Activated T-cell treated with anti-CD3 and anti-CD28 coated beads, Interleukin-2, amount 50 U/mL, for 4 hours (primary cell): ENCODE data around the gene TSPO2. TPM values are rescaled to one million over a fixed set of nuclear protein-coding genes. Genes with fewer than 3 reads are reported as not detected.

Experiments used
- ATAC-seq, 2 donors: fragments of 200-7000 bp; cut with Tn5 transposase; one replicate each; pipeline ENCODE4 v1.10.0; 2021
- DNase-seq: peaks from one replicate; pipeline ENCODE4 v3.0.0-alpha.2; 2020
- H3K27me3 Mint-ChIP-seq: one replicate; pipeline ENCODE4 v1.8.0; 2021; ENCODE audit warnings: low read depth, mixed read lengths
- H3K36me3 Mint-ChIP-seq: one replicate; pipeline ENCODE4 v1.8.0; 2022; ENCODE audit warnings: mixed read lengths; ENCODE audit not compliant: insufficient read depth
- H3K4me1 Mint-ChIP-seq: one replicate; pipeline ENCODE4 v1.8.0; 2021; ENCODE audit warnings: low read depth, mixed read lengths
- H3K4me3 Mint-ChIP-seq: one replicate; pipeline ENCODE4 v1.8.0; 2021; ENCODE audit warnings: mild to moderate bottlenecking, moderate library complexity, mixed read lengths
- H3K9me3 Mint-ChIP-seq: one replicate; pipeline ENCODE4 v1.8.0; 2021; ENCODE audit warnings: mixed read lengths
- total RNA-seq, 3 donors: library from RNA; stranded (reverse); gene quantifications; one replicate each; pipeline ENCODE4 v1.2.1, GENCODE V29; 2021

The TSPO2 gene
- total RNA-seq, 3 donors from 2014 or later = not detected

DNA sequence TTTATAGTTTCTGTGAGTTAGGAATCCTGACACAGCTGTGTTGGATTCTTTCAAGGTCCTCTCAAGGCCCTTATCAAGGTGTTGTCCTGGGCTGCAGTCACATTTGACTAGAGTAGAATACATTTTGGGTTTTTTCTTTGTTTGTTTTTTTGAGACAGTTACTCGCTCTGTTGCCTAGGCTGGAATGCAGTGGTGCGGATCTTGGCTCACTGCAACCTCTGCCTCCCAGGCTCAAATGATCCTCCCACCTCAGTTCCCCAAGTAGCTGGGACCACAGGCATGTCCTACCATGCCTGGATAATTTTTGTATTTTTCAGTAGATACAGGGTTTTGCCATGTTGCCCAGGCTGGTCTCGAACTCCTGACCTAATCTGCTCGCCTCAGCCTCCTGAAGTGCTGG is 46.2 kb downstream of the TSPO2 start:
- peaks cover 48% of the 10 kb centered on the region for H3K36me3 Mint-ChIP-seq
- no peak for DNase-seq
- no peaks in the 10 kb centered on the region for H3K9me3 Mint-ChIP-seq
- no peaks in the 10 kb centered on the region for H3K27me3 Mint-ChIP-seq
- peaks cover 6% of the 10 kb centered on the region for H3K4me1 Mint-ChIP-seq
- ATAC-seq = no peak
- no peak overlapping the region for H3K4me3 Mint-ChIP-seq

DNA sequence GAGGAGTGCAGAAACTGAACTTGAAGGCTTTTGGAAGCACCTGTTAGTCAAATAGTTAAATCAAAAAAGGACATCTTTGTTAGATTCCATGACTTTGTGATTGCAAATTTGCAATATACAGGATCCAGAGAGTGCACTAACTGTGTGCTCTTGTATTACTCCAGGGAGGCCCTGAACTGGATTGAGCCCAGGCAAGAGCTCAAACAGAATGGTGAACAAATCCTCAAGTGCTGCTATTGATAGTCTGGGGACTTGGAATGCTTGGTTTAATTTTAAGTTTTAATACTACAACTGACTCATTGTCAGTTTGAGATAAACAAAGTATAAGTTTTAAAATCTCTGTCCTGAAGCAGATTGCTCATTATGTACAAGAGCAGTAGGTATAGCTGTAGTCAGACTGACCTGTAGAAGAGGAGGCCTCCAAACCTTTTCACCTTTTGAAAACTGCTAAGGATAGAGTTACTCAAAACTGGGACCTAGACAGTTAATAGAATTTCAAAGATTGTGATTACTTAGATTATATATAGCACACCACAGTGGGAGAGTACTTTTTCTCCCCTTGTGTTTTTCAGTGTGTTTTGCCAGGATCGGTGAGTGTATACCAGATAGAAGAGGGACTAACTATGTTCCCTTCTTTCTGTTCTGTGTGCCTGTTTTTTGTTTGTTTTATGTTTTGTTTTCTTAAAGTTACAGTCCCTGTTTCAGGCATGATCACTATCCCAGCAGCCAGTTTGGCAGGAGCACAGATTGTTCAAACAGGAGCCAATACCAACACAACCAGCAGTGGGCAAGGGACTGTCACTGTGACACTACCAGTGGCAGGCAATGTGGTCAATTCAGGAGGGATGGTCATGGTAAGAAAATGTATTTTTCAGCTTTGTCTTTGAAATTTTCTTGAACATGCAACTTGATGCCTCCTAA is 48.8 kb downstream of the TSPO2 start:
- Mint-ChIP-seq H3K36me3 (peaks cover 49% of the 10 kb centered on the region), H3K27me3 (no peaks in the 10 kb centered on the region), H3K4me3 (no peak overlapping the region), H3K9me3 (no peaks in the 10 kb centered on the region), H3K4me1 (peaks cover 2% of the 10 kb centered on the region)
- DNase-seq = no peak
- no peak for ATAC-seq

DNA sequence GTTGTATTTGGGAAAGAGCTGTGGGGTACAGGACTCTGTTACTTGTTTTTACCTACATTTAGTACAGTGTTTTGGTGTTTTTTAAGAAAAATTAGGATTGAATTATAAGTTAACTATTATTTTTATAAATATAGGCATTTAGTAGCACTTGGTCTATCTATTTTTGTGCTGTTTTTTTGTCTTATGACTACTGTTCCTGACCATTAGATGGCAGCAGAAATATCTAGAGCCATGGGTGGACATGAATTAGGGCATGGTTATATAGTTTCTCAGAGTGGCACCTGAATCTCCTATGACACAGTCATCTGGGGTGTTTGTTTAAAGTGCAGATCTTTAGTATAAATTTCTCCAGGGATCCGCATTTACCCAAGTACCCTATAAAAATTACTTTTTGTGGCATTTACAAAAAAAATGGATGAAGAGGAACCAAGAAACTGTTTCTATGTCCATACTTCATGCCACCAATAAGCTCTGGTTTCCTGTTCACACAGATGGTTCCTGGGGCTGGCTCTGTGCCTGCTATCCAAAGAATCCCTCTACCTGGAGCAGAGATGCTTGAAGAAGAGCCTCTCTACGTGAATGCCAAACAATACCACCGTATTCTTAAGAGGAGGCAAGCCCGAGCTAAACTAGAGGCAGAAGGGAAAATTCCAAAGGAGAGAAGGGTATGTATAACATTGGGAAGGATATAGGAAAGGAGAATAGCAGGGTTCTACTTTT is 50.3 kb downstream of the TSPO2 start:
- peaks cover 59% of the 10 kb centered on the region for H3K36me3 Mint-ChIP-seq
- peaks cover 1% of the 10 kb centered on the region for H3K4me1 Mint-ChIP-seq
- H3K4me3 Mint-ChIP-seq = no peak overlapping the region
- DNase-seq (no peak), ATAC-seq (no peak)
- no peaks in the 10 kb centered on the region for H3K27me3 Mint-ChIP-seq
- no peaks in the 10 kb centered on the region for H3K9me3 Mint-ChIP-seq

DNA sequence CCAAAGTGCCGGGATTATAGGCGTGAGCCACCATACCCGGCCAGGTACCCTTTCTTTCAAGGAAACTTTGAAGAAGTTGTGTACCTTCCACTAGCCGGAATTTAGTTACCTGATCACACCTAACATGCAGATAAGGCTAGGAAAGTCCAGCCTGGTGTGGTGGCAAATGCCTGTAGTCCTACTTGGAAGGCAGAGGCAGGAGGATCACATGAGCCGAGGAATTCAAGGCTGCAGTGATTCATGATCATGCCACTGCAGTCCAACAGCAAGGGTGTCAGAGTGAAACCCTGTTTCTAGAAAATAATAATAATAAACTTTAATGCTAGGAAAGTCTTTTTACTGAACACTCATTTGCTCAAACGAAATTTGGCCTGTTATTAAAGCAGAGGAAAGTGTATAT is 51.5 kb downstream of the TSPO2 start:
- H3K27me3 Mint-ChIP-seq = no peaks in the 10 kb centered on the region
- no peak for ATAC-seq
- no peak for DNase-seq
- no peaks in the 10 kb centered on the region for H3K9me3 Mint-ChIP-seq
- H3K4me3 Mint-ChIP-seq = no peak overlapping the region
- H3K36me3 Mint-ChIP-seq = peaks cover 70% of the 10 kb centered on the region
- peaks cover 1% of the 10 kb centered on the region for H3K4me1 Mint-ChIP-seq

Other genes starting within 250 kb of the TSPO2 start
- 1 to 10 TPM; 1.0 to 1.4 (median 1.4) TPM for gene UNC5CL, start 3.2 kb upstream of the TSPO2 start, total RNA-seq
- gene APOBEC2, start 10.7 kb downstream of the TSPO2 start, total RNA-seq = not detected
- 10 to 100 TPM; 28.1 to 33.2 (median 31.7) TPM for gene OARD1, start 29.9 kb downstream of the TSPO2 start, total RNA-seq
- 10 to 100 TPM; 28.0 to 28.8 (median 28.6) TPM for gene NFYA, start 30.5 kb downstream of the TSPO2 start, total RNA-seq
- gene TREML1, start 111.9 kb downstream of the TSPO2 start, total RNA-seq = not detected
- not detected for gene TREM2, start 120.6 kb downstream of the TSPO2 start, total RNA-seq
- 1 to 10 TPM in 1 of 3 donors, under 1 TPM in 2; 0.82 to 1.9 (median 0.91) TPM for gene TREML2, start 158.7 kb downstream of the TSPO2 start, total RNA-seq
- gene TREML4, start 185.9 kb downstream of the TSPO2 start, total RNA-seq = not detected
- not detected for gene TREM1, start 244.2 kb downstream of the TSPO2 start, total RNA-seq